ENCODE results near the gene CACNA1A.

DNA sequence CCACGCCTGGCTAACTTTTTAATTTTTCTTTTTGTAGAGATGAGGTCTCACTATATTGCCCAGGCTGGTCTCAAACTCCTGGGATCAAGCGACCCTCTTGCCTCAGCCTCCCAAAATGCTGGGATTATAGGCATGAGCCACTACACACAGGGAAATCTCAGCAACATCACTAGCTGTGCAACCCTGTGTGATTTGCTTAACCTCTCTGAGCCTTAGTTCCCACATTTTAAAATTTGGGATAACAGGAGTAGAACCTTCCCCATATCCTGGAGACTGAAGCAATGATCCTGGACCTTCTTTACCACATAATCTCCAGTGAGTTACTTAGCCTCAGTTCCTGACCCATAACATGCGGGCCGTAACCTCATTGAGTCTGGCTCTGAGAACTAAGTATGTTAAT, 217.0 kb downstream of the CACNA1A start:
- TF ChIP-seq ZNF384 (IDR thresholded peaks at IDR 0.05) (no peak), TARDBP (IDR thresholded peaks at IDR 0.05) (no peak), FOXM1 (IDR thresholded peaks at IDR 0.05; ENCODE audit: borderline replicate concordance) (no peak)
